DMS153 (cell line): ENCODE results near the gene RIOK3.
"Not testable (repeated sequence)": the region's sequence is repeated elsewhere in the genome, so short reads cannot be mapped to it uniquely, and the experiment has no call there.

Experiments used
- DNase-seq: peaks from one replicate; lab custom pipeline; 2025; lab: John Stamatoyannopoulos, UW

The RIOK3 gene

DNA sequence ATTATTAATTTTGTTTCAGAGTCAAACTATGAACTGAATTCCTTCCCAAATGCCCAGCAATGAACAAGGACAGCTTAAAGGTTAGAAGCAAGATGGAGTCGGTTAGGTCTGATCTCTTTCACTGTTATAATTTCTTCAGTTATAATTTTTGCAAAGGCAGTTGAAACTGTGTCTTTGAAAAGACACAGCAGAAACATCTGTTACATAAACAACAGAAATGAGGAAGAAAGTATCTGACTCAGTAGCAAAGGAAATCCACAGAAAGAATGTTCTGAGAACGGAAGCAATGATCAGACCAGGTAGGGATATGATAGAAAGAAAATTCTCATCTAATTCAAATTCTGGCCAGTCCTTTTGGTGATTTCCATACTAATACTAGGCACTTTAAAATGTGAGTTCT is 45.0 kb downstream of the RIOK3 start:
- no peak for DNase-seq

DNA sequence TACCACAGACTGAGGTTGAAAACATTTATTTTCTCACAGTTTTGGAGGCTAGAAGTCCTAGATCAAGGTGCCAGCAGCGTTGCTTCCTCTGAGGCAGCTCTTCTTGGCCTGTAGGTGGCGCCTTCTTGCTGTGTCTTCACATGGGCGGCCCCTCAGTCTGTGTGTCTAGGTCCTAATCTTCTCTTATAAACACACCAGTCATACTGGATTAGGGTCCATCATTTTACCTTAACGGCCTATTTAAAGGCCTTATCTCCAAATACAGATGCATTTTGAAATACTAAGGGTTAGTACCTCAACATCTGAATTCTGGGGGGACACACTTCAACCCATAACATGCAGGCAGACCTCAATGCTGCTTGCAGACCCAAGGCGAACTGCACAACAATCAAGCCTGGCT is 45.8 kb downstream of the RIOK3 start:
- DNase-seq, result peak; percentile 25

DNA sequence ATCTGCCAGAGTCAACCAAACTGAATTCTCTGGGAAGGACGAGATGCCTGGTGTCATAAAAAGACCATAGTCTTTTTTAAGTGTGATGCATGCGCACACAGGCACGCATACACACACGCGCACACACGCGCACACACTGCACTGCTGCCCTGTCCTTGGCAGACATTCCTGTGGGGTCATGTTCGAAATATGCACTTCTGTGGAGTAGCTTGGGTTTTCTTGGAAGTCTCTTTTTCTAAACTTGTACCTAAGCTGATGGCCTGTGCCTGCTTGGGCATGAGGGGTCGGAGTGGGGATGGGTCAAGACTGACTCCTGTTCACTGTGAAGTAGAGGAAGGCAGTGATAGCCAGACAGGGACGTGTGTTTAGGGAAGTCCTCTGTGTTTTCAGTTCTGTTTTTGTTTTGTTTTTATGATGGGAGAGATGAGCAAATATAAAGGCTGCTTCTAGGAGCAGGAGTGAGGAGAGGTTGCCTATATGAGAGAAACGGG is 46.2 kb downstream of the RIOK3 start:
- DNase-seq, result no peak

DNA sequence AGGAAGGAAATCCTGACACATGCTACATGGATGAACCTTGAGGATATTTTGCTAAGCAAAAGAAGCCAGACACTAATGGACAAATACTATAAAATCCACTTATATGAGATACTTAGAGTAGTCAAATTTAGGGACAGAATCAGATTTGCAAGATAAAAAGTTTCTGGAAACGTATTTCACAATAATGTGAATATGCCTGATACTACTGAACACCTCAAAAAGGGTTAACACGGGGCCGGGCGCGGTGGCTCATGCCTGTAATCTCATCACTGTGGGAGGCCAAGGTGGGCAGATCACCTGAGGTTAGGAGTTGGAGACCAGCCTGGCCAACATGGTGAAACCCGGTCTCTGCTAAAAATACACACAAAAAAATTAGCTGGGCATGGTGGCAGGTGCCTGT is 48.5 kb downstream of the RIOK3 start:
- no peak for DNase-seq

DNA sequence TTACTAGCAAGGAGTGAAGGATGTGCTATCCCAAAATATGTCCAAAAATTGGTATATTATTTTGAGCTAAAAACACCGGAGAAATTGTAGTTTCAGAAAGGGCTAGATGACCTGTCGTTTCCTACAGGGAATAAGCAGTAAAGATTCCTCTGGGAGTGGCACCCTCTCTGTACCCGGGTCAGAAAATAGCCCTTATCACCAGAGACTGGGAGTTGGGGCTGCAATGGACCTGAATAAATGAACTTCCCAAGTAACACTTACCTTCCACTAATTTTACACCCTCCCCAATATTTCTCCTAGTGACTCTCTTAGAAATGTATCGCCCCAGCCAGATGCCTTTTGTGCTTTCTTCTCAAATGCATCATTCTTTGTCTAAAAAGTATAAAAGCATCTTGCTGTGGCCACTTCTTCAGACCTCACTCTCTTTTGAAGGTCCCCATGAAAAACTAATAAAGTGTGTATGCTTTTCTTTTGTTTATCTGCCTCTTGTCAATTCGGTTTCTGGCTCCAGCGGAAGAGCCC is 49.5 kb downstream of the RIOK3 start:
- DNase-seq, result no peak

DNA sequence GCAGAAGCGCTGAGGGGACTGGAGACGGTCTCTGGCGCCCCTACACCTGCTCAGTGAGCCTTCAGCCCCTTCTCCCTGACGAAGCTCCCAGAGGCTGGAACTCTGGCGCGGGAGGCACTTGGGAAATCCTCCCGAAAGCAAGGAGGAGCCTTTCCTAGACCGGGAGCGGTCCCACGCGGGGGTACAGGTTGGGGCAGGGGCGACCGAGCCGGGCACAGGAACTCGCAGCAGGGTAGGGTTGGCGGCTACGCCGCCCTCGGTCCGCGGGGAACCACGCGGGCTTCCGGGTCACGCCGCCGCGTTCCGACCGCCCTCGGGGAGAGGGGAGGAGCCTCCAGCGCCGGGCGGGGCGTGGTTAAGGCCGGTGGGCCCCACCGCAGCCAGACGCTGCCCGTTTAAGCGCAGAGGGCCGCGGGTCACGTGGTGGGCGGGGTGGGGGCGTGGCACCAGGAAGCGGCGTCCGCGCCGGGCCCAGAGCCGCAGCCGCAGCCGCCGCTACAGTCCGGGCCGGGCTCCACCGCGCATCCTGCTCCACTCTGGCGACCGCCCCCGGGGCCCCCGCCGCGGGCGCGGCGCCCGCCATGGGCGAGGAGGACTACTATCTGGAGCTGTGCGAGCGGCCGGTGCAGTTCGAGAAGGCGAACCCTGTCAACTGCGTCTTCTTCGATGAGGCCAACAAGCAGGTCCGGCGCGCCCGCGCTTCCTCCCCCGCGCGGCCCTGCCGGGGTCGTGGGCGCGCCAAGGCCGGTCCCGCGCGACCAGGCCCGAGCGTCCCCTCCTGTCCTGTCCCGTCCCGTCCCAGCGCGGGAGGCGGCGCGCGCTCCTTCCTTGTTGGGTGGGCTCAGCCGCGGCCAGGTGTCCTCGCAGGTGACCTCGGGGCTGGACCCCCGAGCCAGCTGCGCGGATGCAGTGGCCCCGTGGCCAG is 50.2 kb downstream of the RIOK3 start, which contains the start of gene RMC1:
TSS of gene RMC1 (plus strand) at position 474 of the 925 bp plus-strand sequence. CDS start at position 582, 108 bp downstream.
- DNase-seq, result peak; percentile 87

DNA sequence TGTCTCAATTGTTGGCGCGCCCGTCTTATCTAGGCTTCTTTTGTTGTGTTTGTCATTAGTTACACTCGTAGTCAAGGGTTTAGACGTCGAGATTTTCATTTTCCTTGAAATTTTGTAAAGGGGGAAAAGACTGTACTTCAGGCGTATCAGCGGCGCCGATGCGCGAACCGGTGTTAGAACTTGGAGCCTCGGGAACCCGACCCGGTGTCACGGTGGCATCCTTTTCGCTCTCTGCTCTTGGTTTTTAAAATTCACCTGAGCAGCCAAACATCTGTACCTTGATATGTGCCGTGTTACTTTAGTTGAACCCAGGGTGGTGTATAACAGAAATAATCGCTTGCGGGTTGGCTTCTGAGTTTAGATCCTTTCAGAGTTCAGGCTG is 50.9 kb downstream of the RIOK3 start:
- no peak for DNase-seq

DNA sequence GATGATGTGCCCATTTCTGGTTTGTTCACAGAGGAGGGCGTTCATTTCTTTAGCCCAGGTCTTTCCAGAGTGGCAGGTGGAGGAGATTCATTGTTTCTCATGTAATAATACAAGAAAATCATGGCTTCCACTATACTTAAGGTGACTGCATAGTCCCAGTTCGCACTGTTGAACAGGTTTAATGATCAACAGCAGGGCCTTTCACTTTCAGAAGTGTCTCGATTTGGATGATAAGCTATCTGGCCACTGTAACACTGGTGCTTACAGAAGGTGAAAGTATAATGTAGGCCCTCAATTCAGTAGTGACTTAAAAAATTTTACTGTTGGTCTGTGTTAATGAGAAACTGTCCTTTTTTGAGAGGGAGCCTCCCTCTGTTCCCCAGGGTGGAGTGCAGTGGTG is 51.6 kb downstream of the RIOK3 start:
- DNase-seq, result no peak

DNA sequence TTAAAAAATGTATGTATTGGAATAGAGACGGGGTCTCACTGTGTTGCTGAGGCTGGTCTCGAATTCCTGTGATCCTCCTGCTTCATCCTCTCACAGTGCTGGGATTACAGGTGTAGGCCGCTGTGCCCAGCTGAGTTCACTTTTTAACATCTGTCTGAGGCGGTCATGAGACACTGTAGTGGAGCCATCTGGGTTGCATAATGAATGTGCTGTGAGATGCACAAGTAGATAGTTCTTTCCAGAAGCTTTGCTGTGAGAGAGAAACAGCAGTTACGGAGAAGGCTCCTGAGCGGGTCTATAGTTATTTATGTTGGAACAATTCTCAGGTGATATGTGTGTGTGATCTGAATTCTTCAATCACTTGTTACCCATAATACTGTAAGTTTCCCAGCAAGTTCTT is 53.3 kb downstream of the RIOK3 start:
- DNase-seq, result no peak

DNA sequence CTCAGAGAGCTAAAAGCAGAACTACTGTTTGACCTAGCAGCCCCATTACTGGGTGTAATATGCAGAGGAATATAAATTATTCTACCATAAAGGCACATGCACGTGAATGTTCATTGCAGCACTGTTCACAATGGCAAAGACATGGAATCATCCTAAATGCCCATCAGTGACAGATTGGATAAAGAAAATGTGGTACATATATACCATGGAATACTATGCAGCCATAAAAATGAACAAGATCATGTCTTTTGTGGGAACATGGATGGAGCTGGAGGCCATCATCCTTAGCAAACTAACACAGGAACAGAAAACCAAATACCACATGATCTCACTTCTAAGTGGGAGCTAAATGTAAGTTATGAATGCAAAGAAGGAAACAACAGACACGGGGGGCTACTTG is 57.8 kb downstream of the RIOK3 start:
- not testable (repeated sequence) for DNase-seq

DNA sequence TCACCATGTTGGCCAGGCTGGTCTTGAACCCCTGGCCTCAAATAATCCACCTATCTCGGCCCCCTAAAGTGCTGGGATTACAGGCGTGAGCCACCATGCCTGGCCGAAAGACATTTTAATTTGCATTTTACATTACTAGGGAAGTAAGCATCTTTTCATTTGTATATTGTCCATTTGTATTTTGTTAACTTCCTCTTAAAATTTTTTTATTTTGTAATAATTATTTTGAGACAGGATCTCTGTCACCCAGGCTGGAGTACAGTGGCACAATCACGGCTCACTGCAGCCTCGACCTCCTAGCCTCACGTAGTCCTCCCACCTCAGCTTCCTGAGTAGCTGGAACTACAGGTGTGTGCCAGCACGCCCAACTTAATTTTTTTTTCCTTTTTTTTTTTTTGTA is 59.1 kb downstream of the RIOK3 start:
- not testable (repeated sequence) for DNase-seq

DNA sequence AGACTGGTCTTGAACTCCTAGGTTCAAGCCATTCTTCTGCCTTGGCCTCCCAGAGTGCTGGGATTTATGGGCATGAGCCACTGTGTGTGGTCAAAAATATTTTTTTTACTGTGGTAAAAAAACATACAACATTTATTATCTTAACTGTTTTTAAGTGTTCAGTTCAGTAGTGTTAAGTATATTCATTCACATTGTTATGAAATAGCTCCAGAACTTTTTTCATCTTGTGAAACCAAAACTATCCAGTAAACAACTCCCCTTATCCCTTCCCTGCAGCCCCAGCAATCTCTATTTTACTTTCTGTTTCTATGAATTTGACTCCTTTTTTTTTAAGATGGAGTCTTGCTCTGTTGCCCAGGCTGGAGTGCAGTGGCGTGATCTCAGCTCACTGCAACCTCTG is 59.6 kb downstream of the RIOK3 start:
- no peak for DNase-seq

DNA sequence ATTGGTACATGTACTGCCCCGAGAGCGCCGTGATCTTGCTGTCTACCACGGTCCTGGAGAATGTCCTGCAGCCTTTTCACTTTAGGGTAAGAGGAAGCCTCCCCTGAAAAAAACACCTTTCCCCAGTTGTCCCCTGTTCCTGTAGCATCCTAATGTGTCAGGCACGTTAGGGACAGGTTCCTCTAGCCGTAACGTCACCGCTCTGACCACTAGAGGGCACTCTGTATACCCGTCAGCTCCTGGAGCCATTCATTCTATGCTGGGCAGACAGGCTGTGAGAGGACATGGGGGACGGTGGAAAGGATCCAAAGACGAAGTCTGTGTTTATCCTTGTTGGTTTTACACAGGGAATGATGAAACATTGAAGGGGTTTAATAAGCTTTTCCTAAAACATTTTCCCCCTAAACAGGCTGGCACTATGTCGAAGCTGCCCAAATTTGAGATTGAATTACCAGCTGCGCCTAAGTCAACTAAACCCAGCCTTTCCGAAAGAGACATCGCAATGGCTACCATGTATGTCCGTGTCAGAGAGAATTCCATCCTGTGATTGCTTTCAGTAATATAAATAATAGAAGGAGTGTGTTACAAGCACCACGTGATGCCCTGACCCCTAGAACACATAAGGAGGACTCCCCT is 62.9 kb downstream of the RIOK3 start:
- DNase-seq, result peak; percentile 62

DNA sequence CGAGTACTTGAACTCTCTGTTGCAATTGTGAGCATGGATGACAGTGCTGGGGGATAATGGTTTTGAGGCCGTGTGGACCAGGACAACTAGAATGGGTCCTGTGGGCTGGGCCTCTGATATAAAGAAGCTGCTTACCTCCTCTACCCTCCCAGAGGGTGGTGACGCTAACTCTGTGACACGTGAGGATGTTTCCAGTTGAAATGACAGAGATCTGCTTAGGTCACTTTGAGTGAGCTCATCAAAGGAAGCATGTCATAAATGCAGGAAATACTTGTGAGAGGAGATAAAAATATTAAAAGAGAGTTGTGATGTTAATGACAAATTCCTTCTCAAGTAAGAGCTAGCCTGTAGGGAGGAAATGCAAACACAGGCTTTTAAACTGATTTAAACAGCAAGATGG is 66.6 kb downstream of the RIOK3 start:
- DNase-seq, result no peak

DNA sequence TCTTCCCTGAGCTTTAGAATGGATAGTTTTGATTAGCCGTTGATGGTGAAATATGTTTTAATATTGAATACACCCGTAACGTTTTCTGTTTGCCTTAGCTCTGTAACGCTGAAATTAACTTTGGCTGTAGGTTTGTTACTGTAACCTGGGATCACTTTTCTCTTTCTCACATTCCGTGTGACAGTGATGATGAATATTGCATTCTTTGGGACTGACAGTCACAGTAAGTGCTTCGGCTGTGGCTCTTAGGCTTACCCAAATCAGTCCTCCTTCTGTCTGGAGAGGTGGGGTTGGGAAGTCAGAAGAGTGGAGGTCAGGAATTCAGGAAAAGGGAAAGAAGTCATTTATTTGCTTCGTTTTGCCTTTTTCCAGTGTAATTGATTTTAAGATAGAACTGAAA is 68.2 kb downstream of the RIOK3 start:
- no peak for DNase-seq

DNA sequence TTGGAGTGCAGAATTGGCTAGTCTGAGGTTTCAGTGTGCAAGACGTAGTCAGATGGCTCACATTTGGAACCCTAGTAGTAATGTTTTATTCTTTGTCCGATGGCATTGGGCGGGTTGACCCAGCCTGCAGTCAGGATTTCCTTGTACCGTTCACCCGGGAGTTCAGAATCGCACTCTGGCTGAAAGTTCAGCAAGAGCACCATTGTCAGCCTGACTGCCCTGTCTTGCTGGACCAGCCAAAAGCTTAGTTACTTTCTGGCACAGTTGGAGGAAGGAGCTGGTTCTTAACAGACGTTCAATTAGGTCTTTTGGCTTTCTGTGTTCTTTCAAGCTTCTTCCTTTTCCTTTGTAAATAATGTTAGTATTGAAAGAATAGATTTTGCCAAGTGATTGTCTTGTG is 68.8 kb downstream of the RIOK3 start:
- no peak for DNase-seq

DNA sequence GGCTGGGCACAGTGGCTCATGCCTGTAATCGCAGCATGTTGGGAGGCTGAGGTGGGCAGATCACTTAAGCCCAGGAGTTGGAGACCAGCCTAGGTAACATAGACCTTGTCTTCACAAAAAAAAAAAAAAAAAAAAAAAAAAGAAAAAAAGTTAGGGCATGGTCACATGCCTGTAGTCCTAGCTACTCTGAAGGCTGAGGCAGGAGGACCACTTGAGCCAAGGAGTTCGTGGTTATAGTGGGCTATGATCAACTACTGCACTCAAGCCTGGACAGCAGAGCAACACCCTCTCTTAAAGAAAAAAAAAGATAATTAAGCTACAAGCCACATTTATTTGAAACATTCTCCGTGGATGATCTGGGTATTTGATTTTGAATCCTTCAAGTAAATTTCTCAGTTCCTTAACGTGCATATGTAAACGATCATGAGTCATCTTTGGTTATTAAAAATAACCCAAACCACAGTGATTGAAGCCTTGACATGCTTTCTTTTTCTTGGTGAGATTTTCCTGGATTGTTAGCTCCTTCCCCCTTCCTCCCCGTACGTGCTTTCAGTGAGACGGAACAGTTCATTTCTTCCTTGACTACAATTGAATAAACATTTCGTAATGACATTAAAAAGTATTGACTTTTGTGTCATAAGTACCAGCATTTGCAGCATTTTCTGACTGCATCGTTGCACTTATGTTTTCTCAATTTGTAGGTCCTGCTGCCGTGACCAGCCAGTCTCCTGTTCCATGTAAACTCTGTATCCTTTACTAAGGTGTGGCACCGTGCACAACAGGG is 70.5 kb downstream of the RIOK3 start:
- DNase-seq, result no peak

DNA sequence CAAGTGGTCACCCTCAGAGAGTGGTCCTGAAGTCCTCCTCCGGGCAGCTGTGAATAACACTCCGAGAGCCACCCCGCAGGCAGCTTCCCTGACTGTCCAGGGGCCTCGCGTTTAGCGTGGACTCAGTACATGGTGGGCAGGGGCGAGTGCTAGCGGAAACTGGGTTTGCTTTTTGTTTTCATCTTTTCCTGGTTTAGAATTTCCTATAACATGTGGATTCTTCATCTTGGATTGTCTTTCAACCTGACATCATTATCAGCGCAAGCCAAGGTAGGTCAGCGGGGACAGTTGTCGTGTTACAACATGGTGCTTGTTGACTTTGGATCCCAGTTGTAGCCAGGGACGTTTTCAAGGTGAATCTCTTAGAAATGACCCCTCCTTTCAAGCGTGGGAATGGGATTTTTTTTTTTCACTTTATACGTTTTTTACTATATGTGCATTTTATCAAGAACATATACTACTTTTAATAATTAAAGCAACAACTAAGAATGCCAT is 71.2 kb downstream of the RIOK3 start:
- no peak for DNase-seq

DNA sequence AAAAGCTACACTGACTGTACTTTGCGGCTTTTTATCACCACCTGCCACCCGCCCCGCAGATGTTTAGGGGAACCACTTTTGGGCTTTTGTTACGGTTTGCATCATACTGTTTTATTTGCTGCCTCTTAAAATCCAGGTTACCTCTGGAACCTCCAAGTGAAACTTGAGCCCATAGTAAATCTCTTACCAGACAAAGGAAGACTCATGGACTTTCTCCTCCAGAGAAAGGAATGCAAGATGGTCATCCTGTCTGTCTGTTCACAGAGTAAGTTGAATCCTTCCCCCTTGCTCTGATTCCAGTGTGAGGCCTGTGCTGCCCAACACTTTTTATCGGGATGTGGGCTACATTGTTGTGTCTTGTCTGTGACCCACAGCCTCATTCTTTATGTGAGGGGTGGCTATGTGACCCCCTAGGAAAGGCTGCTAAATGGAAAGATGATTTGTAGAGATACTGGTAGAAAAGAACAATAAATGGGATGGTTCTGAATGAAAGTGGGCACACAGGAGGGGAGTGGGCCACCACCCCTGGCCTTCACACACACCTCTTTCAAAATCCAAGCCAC is 73.5 kb downstream of the RIOK3 start:
- DNase-seq, result no peak

DNA sequence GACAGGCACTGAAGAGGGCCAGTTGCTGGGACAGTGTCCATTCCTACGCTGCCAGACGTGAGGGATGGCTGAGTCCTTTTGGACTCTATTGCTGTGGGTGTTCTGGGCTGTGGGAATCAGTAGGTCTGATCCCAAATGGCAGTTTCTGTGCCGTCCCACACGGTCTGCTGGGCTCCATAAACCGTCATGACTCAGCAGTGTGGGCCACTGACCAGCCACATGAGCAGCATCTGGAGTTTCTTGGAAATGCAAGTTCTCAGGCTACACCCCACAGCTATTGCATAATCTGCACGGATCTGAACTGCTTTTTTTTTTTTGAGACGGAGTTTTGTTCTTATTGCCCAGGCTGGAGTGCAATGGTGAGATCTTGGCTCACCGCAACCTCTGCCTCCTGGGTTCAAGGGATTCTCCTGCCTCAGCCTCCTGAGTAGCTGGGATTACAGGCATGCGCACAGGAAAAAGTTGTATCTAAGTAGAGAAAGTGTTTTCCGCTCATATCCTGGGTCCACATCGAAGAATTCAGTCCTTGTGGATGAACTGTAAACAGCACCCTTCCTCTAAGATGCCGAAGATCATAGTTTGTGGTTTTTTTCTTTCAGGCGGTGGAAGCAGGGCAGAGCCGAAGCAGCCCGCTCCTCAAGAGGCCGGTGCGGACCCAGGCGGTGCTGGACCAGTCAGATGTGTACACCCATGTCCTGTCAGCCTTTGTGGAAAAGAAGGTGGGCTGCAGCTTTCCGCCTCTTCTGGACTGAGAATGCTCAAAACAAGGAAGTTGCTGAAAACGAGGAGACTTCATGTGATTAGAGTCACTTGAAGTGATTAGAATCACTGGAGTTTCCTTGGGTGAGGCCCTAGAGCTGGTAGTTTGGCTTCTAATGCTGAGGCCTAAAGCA is 75.7 kb downstream of the RIOK3 start:
- DNase-seq, result no peak

DNA sequence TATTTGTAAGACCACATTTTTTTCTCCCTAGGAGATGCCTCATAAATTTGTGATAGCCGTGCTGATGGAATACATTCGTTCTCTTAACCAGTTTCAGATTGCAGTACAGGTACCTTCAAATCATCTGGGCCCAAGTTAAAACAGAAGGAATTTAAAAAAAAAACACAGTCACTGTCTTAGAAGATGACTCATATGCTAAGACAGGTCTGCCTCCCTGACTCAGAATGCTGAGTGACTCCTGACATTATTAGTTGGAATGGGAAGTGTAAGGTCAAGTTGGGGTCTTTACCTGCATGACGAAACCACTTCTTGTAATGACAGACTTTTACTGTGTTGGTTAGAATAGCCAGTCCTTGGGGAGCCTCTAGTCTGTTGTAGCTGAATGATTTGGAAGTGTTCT is 76.5 kb downstream of the RIOK3 start:
- no peak for DNase-seq
